GM12878 (cell line): ENCODE results near the gene CAMTA1. TPM values are rescaled to one million over a fixed set of nuclear protein-coding genes. Genes with fewer than 3 reads are reported as not detected.

Experiments
- BHLHE40 ChIP-seq, 2 experiments: fragments of 450-650 bp in 1 of 2; IDR thresholded peaks; 2 replicates each; pipeline ENCODE4 v1.6.1; 2011 to 2017; ENCODE audit warnings: low read depth in 2 of 2, borderline replicate concordance in 1 of 2, improper control_type of control experiment in 1 of 2, low read length in 1 of 2, mild to moderate bottlenecking in 1 of 2
- EED ChIP-seq: sonication (generic); IDR thresholded peaks from 2 replicates; pipeline ENCODE4 v1.6.1; 2016; ENCODE audit warnings: antibody characterized with exemption, low read depth
- EZH2 ChIP-seq: IDR thresholded peaks from 2 replicates; pipeline ENCODE4 v1.6.1; 2012; ENCODE audit warnings: low read depth, mild to moderate bottlenecking, control low read depth, inconsistent platforms, low read length, borderline replicate concordance; ENCODE audit not compliant: control insufficient read depth
- HDGF ChIP-seq: fragments of 450-650 bp; IDR thresholded peaks from 2 replicates; pipeline ENCODE4 v1.6.1; 2016; ENCODE audit warnings: antibody characterized with exemption
- POLR2AphosphoS5 ChIP-seq: IDR thresholded peaks from 2 replicates; pipeline ENCODE4 v1.6.1; 2011; ENCODE audit warnings: mild to moderate bottlenecking, low read length, inconsistent platforms
- WRNIP1 ChIP-seq: IDR thresholded peaks from 2 replicates; pipeline ENCODE4 v1.6.1; 2011; ENCODE audit warnings: low read depth, low read length, improper control_type of control experiment, borderline replicate concordance
- polyA plus RNA-seq, 11 experiments: library from polyadenylated mRNA; depleted of rRNA in 4 of 11; unstranded in 6 of 11; stranded (reverse) in 5 of 11; fragments of >200 nt; fragmentation: Nextera tagmentation in 4 of 11; fragmentation: Illumina TruSeq in 1 of 11; extraction: Ambion mirVana in 4 of 11; extraction: Trizol in 1 of 11; gene quantifications; 1 replicate in 1 of 11; 2 replicates in 10 of 11; pipeline versions ENCODE4 v1.2.1 to v1.2.3, GENCODE V29; 2011 to 2016; ENCODE audit warnings: inconsistent platforms in 2 of 11, missing spikeins in 2 of 11, low read depth in 1 of 11
- total RNA-seq, 4 experiments: library from RNA; depleted of rRNA in 3 of 4; stranded (reverse); fragments of >200 nt in 3 of 4; fragmentation: Illumina TruSeq in 1 of 4; extraction: Trizol in 1 of 4; gene quantifications; 2 replicates each; pipeline versions ENCODE4 v1.2.1 to v1.2.3, GENCODE V29; 2013 to 2021
- TF ChIP-seq, protein P1 (sequence below): IDR thresholded peaks from 2 replicates; pipeline ENCODE4 v1.6.1; 2011; ENCODE audit warnings: mild to moderate bottlenecking, low read depth, low read length, moderate library complexity; ENCODE audit not compliant: insufficient replicate concordance
- TF ChIP-seq, protein P2 (sequence below): fragments of 450-650 bp; IDR thresholded peaks from 2 replicates; pipeline ENCODE4 v1.6.1; 2017; ENCODE audit warnings: mild to moderate bottlenecking
- TF ChIP-seq, protein P3 (sequence below), 3 experiments: IDR thresholded peaks in 2 of 3; conservative IDR thresholded peaks in 1 of 3; 2 replicates each; pipeline ENCODE4 v1.5.1; 2011; ENCODE audit warnings: low read depth in 3 of 3, low read length in 3 of 3, mild to moderate bottlenecking in 3 of 3, control low read depth in 2 of 3, moderate library complexity in 2 of 3, inconsistent platforms in 1 of 3, mixed read lengths in 1 of 3; ENCODE audit not compliant: control insufficient read depth in 2 of 3, insufficient read depth in 1 of 3; ENCODE audit errors: extremely low read depth in 1 of 3

The CAMTA1 gene
- total and polyA plus RNA-seq, 10 of the 15 experiments (the other 5 are each of a cell fraction or from before 2014, with no cell fraction given): 37.7 to 148 (median 76.4) TPM

DNA sequence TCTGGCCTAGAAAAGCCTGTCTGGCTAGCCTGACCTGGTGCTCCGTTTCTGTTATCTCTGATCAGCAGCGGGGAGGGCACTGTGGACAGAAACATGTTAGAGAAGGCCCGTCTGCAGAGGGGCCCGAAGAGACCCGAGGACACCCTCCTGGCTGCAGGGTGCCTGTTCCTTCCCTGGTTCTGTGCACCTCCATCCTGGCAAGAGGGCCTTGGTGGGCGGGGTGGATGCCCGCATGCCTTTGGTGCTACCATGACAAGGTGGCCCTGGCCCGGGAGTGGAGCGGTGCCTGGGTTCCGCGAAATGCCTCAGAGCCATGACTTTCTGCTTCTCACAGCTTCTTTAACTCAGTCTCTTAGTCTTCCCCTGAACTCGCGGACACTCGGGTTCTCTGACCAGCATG lies 233.6 kb downstream of the CAMTA1 start (continued):
- TF ChIP-seq, protein P1, sequence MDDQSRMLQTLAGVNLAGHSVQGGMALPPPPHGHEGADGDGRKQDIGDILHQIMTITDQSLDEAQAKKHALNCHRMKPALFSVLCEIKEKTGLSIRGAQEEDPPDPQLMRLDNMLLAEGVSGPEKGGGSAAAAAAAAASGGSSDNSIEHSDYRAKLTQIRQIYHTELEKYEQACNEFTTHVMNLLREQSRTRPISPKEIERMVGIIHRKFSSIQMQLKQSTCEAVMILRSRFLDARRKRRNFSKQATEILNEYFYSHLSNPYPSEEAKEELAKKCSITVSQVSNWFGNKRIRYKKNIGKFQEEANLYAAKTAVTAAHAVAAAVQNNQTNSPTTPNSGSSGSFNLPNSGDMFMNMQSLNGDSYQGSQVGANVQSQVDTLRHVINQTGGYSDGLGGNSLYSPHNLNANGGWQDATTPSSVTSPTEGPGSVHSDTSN: no peak
- TF ChIP-seq WRNIP1 (no peak), POLR2AphosphoS5 (no peak), EZH2 (no peak), BHLHE40 (IDR thresholded peaks at IDR 0.05; ENCODE audit: borderline replicate concordance in 1 of 2, low read depth in 2 of 2, low read length in 1 of 2) (no peak), HDGF (no peak), EED (no peak)
- TF ChIP-seq, protein P2, sequence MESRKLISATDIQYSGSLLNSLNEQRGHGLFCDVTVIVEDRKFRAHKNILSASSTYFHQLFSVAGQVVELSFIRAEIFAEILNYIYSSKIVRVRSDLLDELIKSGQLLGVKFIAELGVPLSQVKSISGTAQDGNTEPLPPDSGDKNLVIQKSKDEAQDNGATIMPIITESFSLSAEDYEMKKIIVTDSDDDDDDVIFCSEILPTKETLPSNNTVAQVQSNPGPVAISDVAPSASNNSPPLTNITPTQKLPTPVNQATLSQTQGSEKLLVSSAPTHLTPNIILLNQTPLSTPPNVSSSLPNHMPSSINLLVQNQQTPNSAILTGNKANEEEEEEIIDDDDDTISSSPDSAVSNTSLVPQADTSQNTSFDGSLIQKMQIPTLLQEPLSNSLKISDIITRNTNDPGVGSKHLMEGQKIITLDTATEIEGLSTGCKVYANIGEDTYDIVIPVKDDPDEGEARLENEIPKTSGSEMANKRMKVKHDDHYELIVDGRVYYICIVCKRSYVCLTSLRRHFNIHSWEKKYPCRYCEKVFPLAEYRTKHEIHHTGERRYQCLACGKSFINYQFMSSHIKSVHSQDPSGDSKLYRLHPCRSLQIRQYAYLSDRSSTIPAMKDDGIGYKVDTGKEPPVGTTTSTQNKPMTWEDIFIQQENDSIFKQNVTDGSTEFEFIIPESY: no peak
- TF ChIP-seq, protein P3, sequence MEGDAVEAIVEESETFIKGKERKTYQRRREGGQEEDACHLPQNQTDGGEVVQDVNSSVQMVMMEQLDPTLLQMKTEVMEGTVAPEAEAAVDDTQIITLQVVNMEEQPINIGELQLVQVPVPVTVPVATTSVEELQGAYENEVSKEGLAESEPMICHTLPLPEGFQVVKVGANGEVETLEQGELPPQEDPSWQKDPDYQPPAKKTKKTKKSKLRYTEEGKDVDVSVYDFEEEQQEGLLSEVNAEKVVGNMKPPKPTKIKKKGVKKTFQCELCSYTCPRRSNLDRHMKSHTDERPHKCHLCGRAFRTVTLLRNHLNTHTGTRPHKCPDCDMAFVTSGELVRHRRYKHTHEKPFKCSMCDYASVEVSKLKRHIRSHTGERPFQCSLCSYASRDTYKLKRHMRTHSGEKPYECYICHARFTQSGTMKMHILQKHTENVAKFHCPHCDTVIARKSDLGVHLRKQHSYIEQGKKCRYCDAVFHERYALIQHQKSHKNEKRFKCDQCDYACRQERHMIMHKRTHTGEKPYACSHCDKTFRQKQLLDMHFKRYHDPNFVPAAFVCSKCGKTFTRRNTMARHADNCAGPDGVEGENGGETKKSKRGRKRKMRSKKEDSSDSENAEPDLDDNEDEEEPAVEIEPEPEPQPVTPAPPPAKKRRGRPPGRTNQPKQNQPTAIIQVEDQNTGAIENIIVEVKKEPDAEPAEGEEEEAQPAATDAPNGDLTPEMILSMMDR (IDR thresholded peaks at IDR 0.05 in 2 of 3, conservative IDR thresholded peaks at IDR 0.05 in 1 of 3; ENCODE audit: control insufficient read depth in 2 of 3, extremely low read depth in 1 of 3, insufficient read depth in 1 of 3, low read depth in 3 of 3, low read length in 3 of 3): no peak
